ENCODE results near the gene GUCD1. TPM values are rescaled to one million over a fixed set of nuclear protein-coding genes. Genes with fewer than 3 reads are reported as not detected.

GUCD1 gene
- total and polyA plus RNA-seq, 9 of the 15 experiments (the other 6 are each of a cell fraction or from before 2014, with no cell fraction given): 31.5 to 67.8 (median 50.3) TPM

DNA sequence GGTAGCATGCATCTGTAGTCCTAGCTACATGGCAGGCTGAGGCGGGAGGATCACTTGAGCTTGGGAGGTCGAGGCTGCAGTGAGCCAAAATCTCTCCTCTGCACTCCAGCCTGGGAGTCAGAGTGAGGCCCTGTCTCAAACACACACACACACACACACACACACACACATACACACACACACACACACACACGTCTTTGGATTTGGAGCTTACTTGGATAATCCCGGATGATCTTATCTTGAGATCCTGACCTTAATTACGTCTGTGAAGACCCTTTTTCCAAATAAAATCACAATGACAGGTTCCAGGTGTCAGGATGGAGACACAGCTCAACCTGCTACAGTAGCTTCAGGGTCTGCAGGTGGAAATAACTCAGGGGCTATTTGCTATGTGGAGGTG, 58.7 kb downstream of the GUCD1 start (continued):
- TF ChIP-seq, protein P1, sequence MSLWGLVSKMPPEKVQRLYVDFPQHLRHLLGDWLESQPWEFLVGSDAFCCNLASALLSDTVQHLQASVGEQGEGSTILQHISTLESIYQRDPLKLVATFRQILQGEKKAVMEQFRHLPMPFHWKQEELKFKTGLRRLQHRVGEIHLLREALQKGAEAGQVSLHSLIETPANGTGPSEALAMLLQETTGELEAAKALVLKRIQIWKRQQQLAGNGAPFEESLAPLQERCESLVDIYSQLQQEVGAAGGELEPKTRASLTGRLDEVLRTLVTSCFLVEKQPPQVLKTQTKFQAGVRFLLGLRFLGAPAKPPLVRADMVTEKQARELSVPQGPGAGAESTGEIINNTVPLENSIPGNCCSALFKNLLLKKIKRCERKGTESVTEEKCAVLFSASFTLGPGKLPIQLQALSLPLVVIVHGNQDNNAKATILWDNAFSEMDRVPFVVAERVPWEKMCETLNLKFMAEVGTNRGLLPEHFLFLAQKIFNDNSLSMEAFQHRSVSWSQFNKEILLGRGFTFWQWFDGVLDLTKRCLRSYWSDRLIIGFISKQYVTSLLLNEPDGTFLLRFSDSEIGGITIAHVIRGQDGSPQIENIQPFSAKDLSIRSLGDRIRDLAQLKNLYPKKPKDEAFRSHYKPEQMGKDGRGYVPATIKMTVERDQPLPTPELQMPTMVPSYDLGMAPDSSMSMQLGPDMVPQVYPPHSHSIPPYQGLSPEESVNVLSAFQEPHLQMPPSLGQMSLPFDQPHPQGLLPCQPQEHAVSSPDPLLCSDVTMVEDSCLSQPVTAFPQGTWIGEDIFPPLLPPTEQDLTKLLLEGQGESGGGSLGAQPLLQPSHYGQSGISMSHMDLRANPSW (CRISPR knock-in tag; IDR thresholded peaks at IDR 0.05): no peak
- TF ChIP-seq ZNF280B (CRISPR knock-in tag; IDR thresholded peaks at IDR 0.05) (no peak), BRD9 (IDR thresholded peaks at IDR 0.05; ENCODE audit: low read depth, partially characterized antibody) (no peak), CHAMP1 (IDR thresholded peaks at IDR 0.05) (no peak), ZNF121 (CRISPR knock-in tag; conservative IDR thresholded peaks at IDR 0.05) (no peak), GABPA (tag; conservative IDR thresholded peaks at IDR 0.05; ENCODE audit: low read depth) (no peak)
- TF ChIP-seq, protein P2, sequence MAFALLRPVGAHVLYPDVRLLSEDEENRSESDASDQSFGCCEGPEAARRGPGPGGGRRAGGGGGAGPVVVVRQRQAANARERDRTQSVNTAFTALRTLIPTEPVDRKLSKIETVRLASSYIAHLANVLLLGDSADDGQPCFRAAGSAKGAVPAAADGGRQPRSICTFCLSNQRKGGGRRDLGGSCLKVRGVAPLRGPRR (CRISPR knock-in tag; IDR thresholded peaks at IDR 0.05): no peak
